ENCODE data around the gene GIPC2.

- TF ChIP-seq, protein P1, sequence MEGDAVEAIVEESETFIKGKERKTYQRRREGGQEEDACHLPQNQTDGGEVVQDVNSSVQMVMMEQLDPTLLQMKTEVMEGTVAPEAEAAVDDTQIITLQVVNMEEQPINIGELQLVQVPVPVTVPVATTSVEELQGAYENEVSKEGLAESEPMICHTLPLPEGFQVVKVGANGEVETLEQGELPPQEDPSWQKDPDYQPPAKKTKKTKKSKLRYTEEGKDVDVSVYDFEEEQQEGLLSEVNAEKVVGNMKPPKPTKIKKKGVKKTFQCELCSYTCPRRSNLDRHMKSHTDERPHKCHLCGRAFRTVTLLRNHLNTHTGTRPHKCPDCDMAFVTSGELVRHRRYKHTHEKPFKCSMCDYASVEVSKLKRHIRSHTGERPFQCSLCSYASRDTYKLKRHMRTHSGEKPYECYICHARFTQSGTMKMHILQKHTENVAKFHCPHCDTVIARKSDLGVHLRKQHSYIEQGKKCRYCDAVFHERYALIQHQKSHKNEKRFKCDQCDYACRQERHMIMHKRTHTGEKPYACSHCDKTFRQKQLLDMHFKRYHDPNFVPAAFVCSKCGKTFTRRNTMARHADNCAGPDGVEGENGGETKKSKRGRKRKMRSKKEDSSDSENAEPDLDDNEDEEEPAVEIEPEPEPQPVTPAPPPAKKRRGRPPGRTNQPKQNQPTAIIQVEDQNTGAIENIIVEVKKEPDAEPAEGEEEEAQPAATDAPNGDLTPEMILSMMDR (IDR thresholded peaks at IDR 0.05) = no peak
- no peak for TF ChIP-seq ZFX (IDR thresholded peaks at IDR 0.05; ENCODE audit: borderline replicate concordance)
Measured at GRCh38 chr1:78040484-78041089, 5.2 kb upstream of the GIPC2 start.

All from 22Rv1 (cell line).